HUES64 (cell line): ENCODE data around the gene RNF2.

Source experiments
- H3K27ac ChIP-seq: 2 replicates; pipeline ENCODE4 v1.7.0; 2013; ENCODE audit warnings: low read depth, low read length, inconsistent platforms
- H3K27me3 ChIP-seq: 2 replicates; pipeline ENCODE4 v1.6.1; 2013; ENCODE audit warnings: mild to moderate bottlenecking, low read length; ENCODE audit not compliant: insufficient read depth
- H3K36me3 ChIP-seq: 2 replicates; pipeline ENCODE4 v1.6.1; 2013; ENCODE audit warnings: mild to moderate bottlenecking, low read length; ENCODE audit not compliant: insufficient read depth
- H3K4me1 ChIP-seq: 2 replicates; pipeline ENCODE4 v1.6.1; 2013; ENCODE audit warnings: mild to moderate bottlenecking, low read length, moderate library complexity; ENCODE audit not compliant: insufficient read depth
- H3K4me3 ChIP-seq: 2 replicates; pipeline ENCODE4 v1.5.1; 2013; ENCODE audit warnings: mild to moderate bottlenecking, low read length, moderate library complexity
- H3K9ac ChIP-seq: 2 replicates; pipeline ENCODE4 v1.6.1; 2013; ENCODE audit warnings: mild to moderate bottlenecking, low read depth, low read length
- H3K9me3 ChIP-seq: 2 replicates; pipeline ENCODE4 v1.6.1; 2013; ENCODE audit warnings: low read depth, low read length; ENCODE audit not compliant: insufficient read depth
- WGBS: fragments of 150-250, 120-280 bp; methylation state at CpG from one replicate; pipeline ENCODE4 v1.1.7; 2013; ENCODE audit warnings: missing lambda C conversion rate; 5-methylcytosine and 5-hydroxymethylcytosine counted together

Gene RNF2

DNA sequence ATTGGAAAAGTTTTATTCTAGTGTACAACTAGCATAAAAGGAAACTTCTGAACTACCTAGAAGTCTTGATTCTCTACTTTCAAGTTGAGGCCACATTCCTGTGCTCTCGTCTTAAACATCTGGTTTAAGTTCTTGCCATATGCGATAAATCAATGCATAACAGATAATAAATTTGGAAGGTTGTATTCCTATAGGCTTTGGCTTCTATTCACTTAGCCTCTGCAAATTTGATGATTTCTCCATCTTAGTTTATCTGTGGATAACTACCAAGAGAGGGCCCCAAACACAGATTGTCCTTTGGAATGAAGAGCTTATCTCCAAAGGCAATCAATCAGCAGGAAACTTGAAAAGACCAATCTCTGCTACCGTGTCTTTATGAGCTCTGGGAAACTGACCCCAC lies 11.7 kb upstream of the RNF2 start:
- no peak overlapping the region for H3K9ac ChIP-seq
- no peaks in the 10 kb centered on the region for H3K4me1 ChIP-seq
- no peaks in the 10 kb centered on the region for H3K9me3 ChIP-seq
- no peak overlapping the region for H3K4me3 ChIP-seq
- 83% methylated on average over 3 of the region's 3 CpGs for WGBS
- no peak overlapping the region for H3K27ac ChIP-seq
- no peaks in the 10 kb centered on the region for H3K27me3 ChIP-seq
- H3K36me3 ChIP-seq, result no peaks in the 10 kb centered on the region

DNA sequence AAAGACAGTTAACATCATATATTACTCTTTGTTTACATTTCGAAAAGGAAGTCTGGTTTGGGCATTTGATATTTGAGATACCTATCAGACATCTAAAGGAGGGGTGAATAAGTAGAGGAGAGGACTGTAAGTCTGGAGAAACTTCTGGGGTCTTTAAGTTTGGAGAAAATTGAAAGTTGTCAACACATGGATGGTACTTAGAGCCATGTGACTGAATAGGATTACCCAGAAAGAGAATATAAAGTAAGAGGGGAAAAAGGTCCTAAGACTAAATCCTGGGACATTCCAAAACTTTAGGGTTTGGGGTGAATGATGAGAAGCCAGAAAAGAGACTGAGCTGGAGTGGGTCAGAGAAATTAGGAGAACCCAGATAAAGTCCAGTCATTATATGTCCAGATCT lies 10.1 kb upstream of the RNF2 start:
- no peaks in the 10 kb centered on the region for H3K36me3 ChIP-seq
- WGBS, result 91% methylated on average over 1 of the region's 1 CpG
- no peak overlapping the region for H3K4me3 ChIP-seq
- H3K27ac ChIP-seq, result no peak overlapping the region
- no peaks in the 10 kb centered on the region for H3K27me3 ChIP-seq
- no peaks in the 10 kb centered on the region for H3K4me1 ChIP-seq
- H3K9ac ChIP-seq, result no peak overlapping the region
- H3K9me3 ChIP-seq, result no peaks in the 10 kb centered on the region

DNA sequence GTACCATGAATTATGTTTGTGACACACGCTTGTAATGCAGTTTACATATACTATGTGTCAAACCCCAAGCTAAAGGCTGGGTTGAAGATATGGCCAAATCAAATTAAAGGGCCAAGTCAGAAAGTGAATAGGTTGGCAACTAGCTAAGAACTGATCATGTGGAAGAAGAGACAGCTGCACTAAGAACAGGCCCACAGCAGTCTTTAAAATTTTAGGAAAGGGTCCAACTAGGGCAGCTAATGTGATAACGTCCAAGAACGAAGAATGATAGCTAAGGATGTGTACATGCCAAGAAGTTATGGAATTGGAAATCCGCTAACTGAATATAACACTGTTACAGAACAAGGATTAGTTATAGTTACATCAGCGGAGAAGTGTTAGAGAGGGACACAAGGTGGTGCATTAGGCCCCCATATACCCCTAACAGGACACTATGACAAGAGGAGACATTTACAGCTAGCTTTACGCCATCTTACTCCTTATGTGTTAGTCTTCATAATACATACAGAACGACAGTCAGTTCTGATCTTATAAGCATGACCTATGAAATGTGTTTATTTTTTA lies 6.5 kb upstream of the RNF2 start:
- H3K4me3 ChIP-seq, result no peak overlapping the region
- no peaks in the 10 kb centered on the region for H3K9me3 ChIP-seq
- H3K4me1 ChIP-seq, result no peaks in the 10 kb centered on the region
- no peaks in the 10 kb centered on the region for H3K36me3 ChIP-seq
- no peak overlapping the region for H3K27ac ChIP-seq
- WGBS, result 98% methylated on average over 6 of the region's 7 CpGs
- H3K9ac ChIP-seq, result no peak overlapping the region
- peaks cover 5% of the 10 kb centered on the region; the same call in 1 of the 2 replicates for H3K27me3 ChIP-seq

DNA sequence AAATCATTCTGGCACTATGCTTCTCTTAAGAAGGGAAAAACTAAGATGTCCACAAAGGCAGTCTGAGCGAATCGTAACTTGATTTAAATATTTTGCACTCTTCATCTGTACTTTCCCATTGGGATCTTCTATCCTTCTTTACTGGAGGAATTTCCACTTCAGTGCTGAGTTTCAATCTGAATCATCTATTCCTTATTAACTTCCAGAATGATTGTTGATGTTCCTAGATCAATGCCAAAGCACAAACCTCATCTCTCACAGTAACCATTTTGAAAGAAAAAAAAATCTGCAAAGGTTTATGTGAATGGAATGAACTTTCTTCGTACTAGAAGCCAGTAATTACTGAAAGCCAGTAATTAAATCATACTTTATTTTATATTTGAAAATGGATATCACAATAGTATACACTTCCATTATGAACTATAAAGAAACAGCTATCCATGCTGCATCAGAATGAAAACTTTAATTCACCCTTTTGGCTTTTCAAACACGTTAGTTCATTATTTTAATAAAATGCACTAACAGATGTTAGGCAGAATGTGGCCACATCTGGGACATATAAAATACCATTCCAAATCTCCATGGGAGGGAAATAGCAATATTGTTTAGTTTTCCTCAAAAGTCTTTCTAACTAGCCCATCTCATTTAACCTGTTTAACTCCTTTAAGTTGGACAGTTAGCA lies 5.5 kb upstream of the RNF2 start:
- Histone ChIP-seq H3K27me3 (peaks cover 15% of the 10 kb centered on the region), H3K4me1 (no peaks in the 10 kb centered on the region), H3K4me3 (no peak overlapping the region), H3K27ac (no peak overlapping the region), H3K36me3 (no peaks in the 10 kb centered on the region), H3K9me3 (no peaks in the 10 kb centered on the region), H3K9ac (no peak overlapping the region)
- 86% methylated on average over 3 of the region's 4 CpGs for WGBS

DNA sequence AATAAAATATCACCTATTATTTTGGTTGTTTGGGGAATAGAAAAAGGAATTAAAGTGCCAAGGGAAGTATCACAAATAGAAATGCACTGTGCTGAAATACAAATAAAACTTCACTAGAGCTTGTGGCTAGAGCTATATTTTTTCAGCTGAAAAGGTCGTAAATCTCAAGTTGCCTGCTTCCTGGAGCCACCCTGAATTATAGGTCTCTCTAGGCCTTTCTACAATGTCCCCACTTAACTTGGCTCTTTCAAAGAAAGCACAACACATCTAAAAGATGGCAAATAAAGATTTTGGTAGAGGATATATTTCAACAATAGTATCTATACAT lies 5.0 kb upstream of the RNF2 start:
- no peaks in the 10 kb centered on the region for H3K4me1 ChIP-seq
- H3K27me3 ChIP-seq, result peaks cover 17% of the 10 kb centered on the region
- 96% methylated on average over 1 of the region's 1 CpG for WGBS
- no peaks in the 10 kb centered on the region for H3K36me3 ChIP-seq
- H3K4me3 ChIP-seq, result no peak overlapping the region
- H3K9ac ChIP-seq, result no peak overlapping the region
- H3K9me3 ChIP-seq, result no peaks in the 10 kb centered on the region
- H3K27ac ChIP-seq, result no peak overlapping the region

DNA sequence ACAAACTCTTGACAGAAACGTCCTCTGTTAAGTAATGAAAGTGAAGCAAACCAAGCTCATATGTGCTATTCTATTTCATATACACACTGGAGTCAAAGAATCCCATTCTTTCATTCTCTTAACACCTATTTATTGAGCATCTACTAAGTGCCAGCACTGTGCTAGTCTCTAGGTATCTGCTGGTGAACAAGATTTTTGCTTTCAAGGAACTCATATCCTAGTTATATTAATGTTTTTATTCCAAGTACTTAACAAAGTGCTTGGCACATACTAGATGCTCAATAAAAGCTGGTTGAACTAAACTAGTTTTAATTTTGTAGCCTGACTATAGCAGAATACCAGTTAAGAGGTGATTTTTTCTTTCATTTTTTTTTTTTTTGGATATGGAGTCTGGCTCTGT lies 3.6 kb upstream of the RNF2 start:
- peaks cover 17% of the 10 kb centered on the region for H3K27me3 ChIP-seq

DNA sequence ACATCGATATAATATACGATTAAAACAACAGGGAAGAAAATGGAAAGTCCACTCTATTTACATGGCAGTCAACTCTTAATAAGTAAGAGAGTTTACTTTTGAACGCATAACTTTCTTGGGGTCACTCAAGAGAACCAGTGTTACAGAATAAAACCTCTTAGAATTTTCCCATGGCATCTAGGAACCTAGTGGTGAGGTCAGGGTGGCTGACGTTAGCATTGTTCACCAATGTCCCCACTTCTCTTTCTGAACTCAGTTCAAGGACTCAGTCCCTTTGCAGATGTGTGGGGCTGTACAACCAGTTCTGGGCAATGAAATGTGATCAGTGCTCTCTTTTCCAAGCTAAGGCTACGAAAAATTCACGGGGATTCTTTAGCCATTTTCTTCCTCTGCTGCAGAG lies 2.6 kb upstream of the RNF2 start:
- H3K9ac ChIP-seq, result no peak overlapping the region
- 89% methylated on average over 3 of the region's 6 CpGs for WGBS
- no peaks in the 10 kb centered on the region for H3K36me3 ChIP-seq

More for the DNA sequence above, 3.6 kb upstream of the RNF2 start:
- H3K9ac ChIP-seq, result no peak overlapping the region
- no peak overlapping the region for H3K27ac ChIP-seq
- no peaks in the 10 kb centered on the region for H3K9me3 ChIP-seq
- WGBS, result 90% methylated on average over 1 of the region's 1 CpG
- no peak overlapping the region for H3K4me3 ChIP-seq
- peaks cover 4% of the 10 kb centered on the region for H3K4me1 ChIP-seq
- H3K36me3 ChIP-seq, result no peaks in the 10 kb centered on the region

DNA sequence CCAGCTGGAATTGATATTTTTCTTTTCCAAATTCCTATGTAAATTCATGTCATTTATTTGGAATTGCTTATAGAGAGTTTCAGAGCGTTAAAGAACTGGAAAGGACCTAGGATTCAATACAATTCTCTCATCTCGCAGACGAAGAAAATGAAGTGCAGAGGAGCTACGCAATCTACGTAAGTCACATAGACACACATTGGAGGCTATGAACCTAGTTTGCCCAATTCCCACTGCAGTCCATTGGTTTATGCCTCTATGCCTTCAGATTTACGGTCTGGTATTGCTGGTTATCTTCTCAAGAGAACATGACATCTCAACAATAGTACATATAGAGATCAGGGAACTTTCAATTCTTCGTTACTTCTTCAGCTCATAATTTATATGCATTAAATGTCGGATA lies 971 bp upstream of the RNF2 start:
- Histone ChIP-seq H3K36me3 (no peaks in the 10 kb centered on the region), H3K4me1 (peaks cover 29% of the 10 kb centered on the region), H3K9me3 (no peaks in the 10 kb centered on the region), H3K9ac (no peak overlapping the region), H3K27me3 (peaks cover 17% of the 10 kb centered on the region), H3K4me3 (no peak overlapping the region), H3K27ac (no peak overlapping the region)
- 97% methylated on average over 7 of the region's 8 CpGs for WGBS

More for the DNA sequence above, 2.6 kb upstream of the RNF2 start:
- Histone ChIP-seq H3K9me3 (no peaks in the 10 kb centered on the region), H3K27ac (no peak overlapping the region), H3K4me3 (no peak overlapping the region), H3K27me3 (peaks cover 17% of the 10 kb centered on the region), H3K4me1 (peaks cover 14% of the 10 kb centered on the region)

DNA sequence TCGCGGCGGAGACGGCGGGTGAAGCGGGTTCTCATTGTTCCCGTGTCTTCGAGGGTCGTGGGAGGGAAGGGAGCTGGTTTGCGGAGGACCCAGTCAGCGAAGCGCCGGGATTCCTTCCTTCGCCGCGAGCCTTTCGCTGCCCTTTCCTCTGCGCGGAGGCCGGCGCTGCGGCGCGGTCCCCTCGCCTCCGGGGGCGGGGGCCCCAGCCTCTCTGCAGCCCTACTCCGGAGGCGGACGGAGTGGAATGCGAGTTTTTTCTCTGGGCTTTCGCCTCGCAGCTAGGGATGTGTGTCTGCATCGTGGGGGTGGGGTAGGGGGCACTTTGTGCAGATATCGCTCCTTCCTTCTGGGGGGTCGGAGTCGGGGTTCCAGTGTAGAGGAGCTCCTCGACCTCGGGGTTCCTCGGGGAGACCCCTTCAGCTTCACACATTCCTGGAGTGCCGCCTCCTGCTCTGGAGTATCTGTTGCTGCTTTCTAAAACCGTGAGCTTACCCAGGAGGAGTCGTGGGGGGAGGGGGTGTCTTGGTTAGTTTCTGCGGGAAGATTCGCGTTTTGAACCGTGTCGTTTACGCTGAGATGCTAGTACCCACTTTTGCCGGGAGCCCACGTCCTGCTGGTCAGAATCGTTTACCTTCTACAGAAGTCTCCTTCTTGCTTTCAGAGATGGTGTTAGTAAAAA lies 595 bp downstream of the RNF2 start:
- WGBS, result under 1% methylated on average over 52 of the region's 52 CpGs
- Histone ChIP-seq H3K4me1 (peaks cover 34% of the 10 kb centered on the region), H3K4me3 (peak overlapping the region; percentile 80), H3K9me3 (no peaks in the 10 kb centered on the region), H3K9ac (peak overlapping the region; percentile 86), H3K27me3 (peaks cover 17% of the 10 kb centered on the region), H3K36me3 (no peaks in the 10 kb centered on the region), H3K27ac (peak overlapping the region; percentile 57)

DNA sequence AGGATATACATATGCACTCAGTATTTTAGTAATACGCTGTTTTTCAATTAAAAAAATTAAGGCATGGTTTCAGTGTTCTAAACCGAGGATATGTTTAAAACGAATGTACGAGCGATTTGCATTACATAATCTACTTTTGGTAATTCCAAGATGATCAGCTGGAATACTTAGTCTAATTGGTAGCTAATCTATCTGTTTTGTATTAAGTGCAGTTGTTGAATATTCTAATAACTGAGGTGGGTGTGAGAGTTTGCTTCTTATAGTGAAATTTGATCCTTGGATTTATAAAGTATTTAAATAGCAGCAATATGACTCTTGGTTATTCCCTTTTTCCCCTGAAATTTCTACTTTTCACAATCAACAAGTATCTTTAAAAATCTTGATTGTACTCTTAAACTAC lies 1.3 kb downstream of the RNF2 start:
- H3K27ac ChIP-seq, result no peak overlapping the region; the same call in 1 of the 2 replicates
- H3K9ac ChIP-seq, result peak overlapping the region; percentile 86
- no peaks in the 10 kb centered on the region for H3K36me3 ChIP-seq
- 1% methylated on average over 5 of the region's 5 CpGs for WGBS
- no peaks in the 10 kb centered on the region for H3K9me3 ChIP-seq
- H3K27me3 ChIP-seq, result peaks cover 17% of the 10 kb centered on the region
- H3K4me3 ChIP-seq, result peak overlapping the region; percentile 80
- peaks cover 37% of the 10 kb centered on the region for H3K4me1 ChIP-seq

DNA sequence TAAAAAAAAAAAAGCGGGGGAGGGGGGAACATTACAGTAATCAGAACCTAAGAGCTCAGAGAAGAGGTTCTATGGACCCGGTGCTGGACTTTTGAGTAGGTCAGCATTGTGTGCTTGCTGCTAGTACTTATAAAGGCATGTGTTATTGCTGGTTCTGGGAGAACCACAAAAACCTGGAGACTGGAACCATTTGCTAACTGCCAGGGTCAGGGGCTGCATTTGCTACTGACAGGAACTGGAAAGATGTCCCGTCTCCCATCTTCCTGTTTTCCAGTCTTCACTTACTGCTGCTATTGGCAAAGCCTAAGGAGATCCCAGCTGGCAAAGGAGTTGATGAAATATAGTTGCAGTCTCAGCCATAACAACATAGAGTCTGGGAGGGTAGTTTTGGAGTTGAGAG lies 4.3 kb downstream of the RNF2 start:
- H3K9ac ChIP-seq, result no peak overlapping the region
- WGBS, result 95% methylated on average over 3 of the region's 3 CpGs
- peaks cover 37% of the 10 kb centered on the region for H3K4me1 ChIP-seq

More for the DNA sequence above, 4.3 kb downstream of the RNF2 start:
- H3K36me3 ChIP-seq, result no peaks in the 10 kb centered on the region
- H3K27me3 ChIP-seq, result peaks cover 4% of the 10 kb centered on the region
- H3K9me3 ChIP-seq, result no peaks in the 10 kb centered on the region
- no peak overlapping the region for H3K4me3 ChIP-seq
- no peak overlapping the region for H3K27ac ChIP-seq
